Measurements from ENCODE around the gene GRID1. TPM values are rescaled to one million over a fixed set of nuclear protein-coding genes. Genes with fewer than 3 reads are reported as not detected.
A peak's percentile ranks its signal among the peaks of the same experiment; 100 is the strongest.

The GRID1 gene
- total RNA-seq, 3 donors from 2014 or later, result 2.3 to 8.5 (median 5.9) TPM

DNA sequence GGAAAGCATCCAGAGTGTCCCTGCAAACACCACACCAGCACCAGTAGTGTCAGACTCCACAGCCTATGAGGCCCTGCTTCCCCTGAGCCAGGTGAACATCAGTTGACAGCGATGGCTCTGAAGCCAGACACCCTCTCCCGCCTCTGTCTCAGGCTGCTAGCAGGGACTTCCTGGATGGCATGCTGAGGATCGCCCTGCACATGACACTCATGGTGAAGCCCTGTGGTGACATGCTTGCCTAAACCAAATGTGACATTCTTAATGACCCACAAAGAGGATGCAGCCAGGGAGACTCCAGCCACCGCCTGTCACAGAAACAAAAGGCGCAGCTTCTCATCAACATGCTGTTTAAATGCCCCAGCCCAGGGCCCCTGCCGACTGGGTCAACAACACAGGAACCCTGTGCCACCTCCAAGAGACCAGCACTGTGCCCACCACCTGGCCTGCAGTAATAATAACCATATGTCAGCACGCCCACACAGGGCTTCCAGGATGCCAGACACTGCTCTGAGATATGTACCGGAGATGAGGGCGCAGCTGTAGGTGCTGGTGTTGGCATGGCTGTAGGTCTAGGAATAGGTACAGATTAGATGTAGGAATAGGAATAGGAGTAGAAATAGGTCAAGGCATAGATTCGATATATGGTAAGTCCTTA is 81.3 kb downstream of the GRID1 start:
- peak in 1 of 2 donors; percentile 13 for DNase-seq (ENCODE audit: low spot score in 2 of 2)
- no peaks in the 10 kb centered on the region for H3K36me3 ChIP-seq
- H3K9me3 ChIP-seq, result peaks cover 0 to 11% of the 10 kb centered on the region in 2 donors
- no peak for TF ChIP-seq POLR2AphosphoS5 (IDR thresholded peaks at IDR 0.05)
- TF ChIP-seq, protein P1, sequence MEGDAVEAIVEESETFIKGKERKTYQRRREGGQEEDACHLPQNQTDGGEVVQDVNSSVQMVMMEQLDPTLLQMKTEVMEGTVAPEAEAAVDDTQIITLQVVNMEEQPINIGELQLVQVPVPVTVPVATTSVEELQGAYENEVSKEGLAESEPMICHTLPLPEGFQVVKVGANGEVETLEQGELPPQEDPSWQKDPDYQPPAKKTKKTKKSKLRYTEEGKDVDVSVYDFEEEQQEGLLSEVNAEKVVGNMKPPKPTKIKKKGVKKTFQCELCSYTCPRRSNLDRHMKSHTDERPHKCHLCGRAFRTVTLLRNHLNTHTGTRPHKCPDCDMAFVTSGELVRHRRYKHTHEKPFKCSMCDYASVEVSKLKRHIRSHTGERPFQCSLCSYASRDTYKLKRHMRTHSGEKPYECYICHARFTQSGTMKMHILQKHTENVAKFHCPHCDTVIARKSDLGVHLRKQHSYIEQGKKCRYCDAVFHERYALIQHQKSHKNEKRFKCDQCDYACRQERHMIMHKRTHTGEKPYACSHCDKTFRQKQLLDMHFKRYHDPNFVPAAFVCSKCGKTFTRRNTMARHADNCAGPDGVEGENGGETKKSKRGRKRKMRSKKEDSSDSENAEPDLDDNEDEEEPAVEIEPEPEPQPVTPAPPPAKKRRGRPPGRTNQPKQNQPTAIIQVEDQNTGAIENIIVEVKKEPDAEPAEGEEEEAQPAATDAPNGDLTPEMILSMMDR (IDR thresholded peaks at IDR 0.05), result no peak
- no peak for TF ChIP-seq POLR2A (IDR thresholded peaks at IDR 0.05)
- H3K4me1 ChIP-seq, result no peaks in the 10 kb centered on the region
- H3K27ac ChIP-seq, result no peak overlapping the region
- no peak overlapping the region for H3K4me3 ChIP-seq
- H3K27me3 ChIP-seq, result no peaks in the 10 kb centered on the region
- intact Hi-C loops (cut with DNase I; ENCODE audit: low total_unique reads), result no loop called here

DNA sequence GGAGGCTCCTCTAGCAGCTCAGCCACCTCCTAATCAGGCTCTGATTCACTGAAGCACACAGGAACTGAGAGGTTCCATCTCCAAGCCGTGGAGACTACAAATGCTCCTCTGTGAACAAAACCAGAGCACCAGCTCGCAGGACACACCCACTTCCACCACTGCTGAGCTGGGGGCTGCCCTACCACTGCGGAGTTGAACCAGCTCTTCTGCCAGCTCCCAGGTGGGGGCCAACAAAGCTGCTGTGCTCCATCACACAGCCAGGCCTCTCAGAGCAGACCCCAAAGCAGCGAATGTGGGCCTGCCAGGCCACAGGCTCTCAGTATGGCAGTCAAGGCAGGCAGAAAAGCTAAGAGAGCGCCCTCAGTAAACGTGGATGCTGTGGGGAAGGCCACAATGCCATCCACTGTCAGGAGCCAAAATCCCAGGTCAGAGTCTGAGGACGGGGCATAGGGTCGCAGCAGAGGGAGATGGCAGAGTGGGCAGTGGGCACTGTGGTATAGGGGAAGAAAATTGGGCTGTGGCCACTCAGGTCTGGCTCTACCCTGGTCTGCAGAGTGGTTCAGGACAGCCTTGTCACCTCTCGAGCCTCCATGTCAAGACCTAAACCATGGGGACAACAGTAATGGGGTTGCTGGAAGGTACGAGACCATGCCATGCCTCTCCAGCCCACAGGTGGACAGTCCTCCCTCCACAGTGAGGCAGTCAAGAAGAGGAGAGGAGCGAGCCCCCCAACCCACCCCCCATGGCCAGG is 82.1 kb downstream of the GRID1 start:
- Histone ChIP-seq H3K27me3 (no peaks in the 10 kb centered on the region), H3K27ac (no peak overlapping the region), H3K4me1 (no peaks in the 10 kb centered on the region), H3K9me3 (peaks cover 5 to 18% of the 10 kb centered on the region in 2 donors), H3K4me3 (no peak overlapping the region), H3K36me3 (no peaks in the 10 kb centered on the region)
- TF ChIP-seq POLR2AphosphoS5 (IDR thresholded peaks at IDR 0.05) (no peak), POLR2A (IDR thresholded peaks at IDR 0.05) (no peak)
- TF ChIP-seq, protein P1 (IDR thresholded peaks at IDR 0.05), result no peak
- intact Hi-C loops (cut with DNase I; ENCODE audit: low total_unique reads), result no loop called here
- peak in 1 of 2 donors; percentile 2 for DNase-seq (ENCODE audit: low spot score in 2 of 2)

DNA sequence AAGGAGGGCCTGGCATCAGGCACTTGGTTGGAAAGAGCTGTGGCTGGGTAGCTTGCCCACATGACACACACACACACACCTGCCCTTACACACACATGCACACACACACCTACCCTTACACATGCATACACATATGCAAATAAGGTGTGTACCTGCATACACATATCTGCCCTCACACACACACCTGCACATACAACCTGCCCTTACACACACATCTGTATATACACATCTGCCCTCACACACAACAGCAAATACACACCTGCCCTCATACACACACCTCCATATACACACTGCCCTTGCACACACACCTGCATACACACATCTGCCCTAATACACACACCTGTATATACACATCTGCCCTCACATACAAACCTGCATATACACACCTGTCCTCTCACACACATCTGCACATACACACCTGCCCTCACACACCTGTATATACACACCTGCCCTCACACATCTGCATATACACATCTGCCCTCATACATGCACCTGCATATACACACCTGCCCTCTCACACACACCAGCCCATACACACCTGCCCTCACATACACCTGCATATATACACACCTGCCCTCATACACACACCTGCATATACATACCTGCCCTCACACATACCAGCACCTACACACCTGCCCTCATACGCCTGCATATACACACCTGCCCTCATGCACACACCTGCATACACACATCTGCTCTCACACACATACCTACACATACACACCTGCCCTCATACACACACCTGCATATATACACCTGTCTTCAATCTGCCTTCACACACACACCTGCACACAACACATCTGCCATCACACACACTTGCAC is 82.9 kb downstream of the GRID1 start:
- H3K9me3 ChIP-seq, result peaks cover 6 to 27% of the 10 kb centered on the region in 2 donors
- no peaks in the 10 kb centered on the region for H3K4me1 ChIP-seq
- no peak overlapping the region for H3K4me3 ChIP-seq
- no peaks in the 10 kb centered on the region for H3K36me3 ChIP-seq
- TF ChIP-seq, protein P1 (IDR thresholded peaks at IDR 0.05), result no peak
- no peak for TF ChIP-seq POLR2AphosphoS5 (IDR thresholded peaks at IDR 0.05)
- TF ChIP-seq POLR2A (IDR thresholded peaks at IDR 0.05), result no peak
- DNase-seq (ENCODE audit: low spot score in 2 of 2), result no peak
- H3K27me3 ChIP-seq, result no peaks in the 10 kb centered on the region
- intact Hi-C loops (cut with DNase I; ENCODE audit: low total_unique reads), result no loop called here
- H3K27ac ChIP-seq, result no peak overlapping the region

DNA sequence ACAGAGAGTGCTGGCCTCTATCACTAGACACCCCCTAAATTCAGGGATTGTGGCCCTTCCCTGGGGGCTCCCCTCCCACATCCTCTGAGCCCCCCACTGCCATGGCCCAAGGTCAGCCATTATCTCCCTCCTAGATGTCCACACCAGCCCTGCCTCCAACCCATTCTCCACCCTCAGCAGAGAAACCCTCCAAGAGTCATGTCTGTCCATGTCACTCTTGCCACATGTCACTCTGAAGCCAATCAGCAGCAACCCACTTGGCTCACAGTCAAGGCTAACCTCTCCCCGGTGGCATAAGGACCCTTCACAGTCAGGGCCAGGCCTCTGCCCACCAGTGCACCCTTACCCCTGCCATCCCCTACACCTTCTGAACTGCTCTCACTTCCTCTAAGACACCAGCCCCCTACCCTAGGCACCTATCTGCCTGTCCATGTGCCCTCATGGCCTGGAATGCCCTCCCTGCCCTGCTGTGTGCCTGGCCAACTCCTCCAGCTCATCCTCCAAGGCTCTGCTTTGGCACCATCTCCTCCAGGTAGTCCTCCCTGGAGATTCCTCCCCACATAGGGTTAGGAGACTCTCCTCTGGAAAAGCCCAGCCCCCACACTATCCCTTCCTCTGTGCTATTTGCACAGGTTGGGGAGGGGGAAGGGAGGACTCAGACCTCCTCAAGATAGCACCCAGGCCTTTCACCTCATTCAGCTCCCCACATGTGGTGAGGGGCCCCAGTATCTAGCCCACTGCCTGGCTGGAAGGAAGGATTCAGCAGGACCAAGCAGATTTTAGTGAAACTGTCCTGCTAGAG is 83.7 kb downstream of the GRID1 start:
- intact Hi-C loops (cut with DNase I; ENCODE audit: low total_unique reads), result no loop called here
- H3K27ac ChIP-seq, result no peak overlapping the region
- TF ChIP-seq, protein P1 (IDR thresholded peaks at IDR 0.05), result no peak
- H3K27me3 ChIP-seq, result no peaks in the 10 kb centered on the region
- no peak overlapping the region for H3K4me3 ChIP-seq
- no peaks in the 10 kb centered on the region for H3K4me1 ChIP-seq
- peak in 1 of 2 donors; percentile 8 for DNase-seq (ENCODE audit: low spot score in 2 of 2)
- no peaks in the 10 kb centered on the region for H3K36me3 ChIP-seq
- H3K9me3 ChIP-seq, result peaks cover 6 to 33% of the 10 kb centered on the region in 2 donors

All from breast epithelium (tissue), 4 donors.